GM12878 (cell line): Measurements from ENCODE around the gene ALG3. TPM values are rescaled to one million over a fixed set of nuclear protein-coding genes. Genes with fewer than 3 reads are reported as not detected.

Experiments used
- CBFB ChIP-seq: IDR thresholded peaks from 2 replicates; pipeline ENCODE4 v1.6.1; 2016; ENCODE audit warnings: antibody characterized with exemption, low read depth
- CEBPB ChIP-seq, 2 experiments: fragments of 150-350 bp in 1 of 2; IDR thresholded peaks; 2 replicates each; pipeline ENCODE4 v1.6.1; 2012 to 2014; ENCODE audit warnings: low read depth in 2 of 2, low read length in 2 of 2, borderline replicate concordance in 1 of 2, inconsistent platforms in 1 of 2
- CHD2 ChIP-seq: IDR thresholded peaks from 2 replicates; pipeline ENCODE4 v1.6.1; 2011; ENCODE audit warnings: low read depth, low read length, improper control_type of control experiment, borderline replicate concordance
- CREB1 ChIP-seq: IDR thresholded peaks from 2 replicates; pipeline ENCODE4 v1.6.1; 2012; ENCODE audit warnings: low read depth, mild to moderate bottlenecking, inconsistent platforms
- CTCF ChIP-seq, 3 experiments: IDR thresholded peaks in 2 of 3; conservative IDR thresholded peaks in 1 of 3; 2 replicates each; pipeline ENCODE4 v1.5.1; 2011; ENCODE audit warnings: low read depth in 3 of 3, low read length in 3 of 3, mild to moderate bottlenecking in 3 of 3, control low read depth in 2 of 3, moderate library complexity in 2 of 3, inconsistent platforms in 1 of 3, mixed read lengths in 1 of 3; ENCODE audit not compliant: control insufficient read depth in 2 of 3, insufficient read depth in 1 of 3; ENCODE audit errors: extremely low read depth in 1 of 3
- DPF2 ChIP-seq: fragments of 450-650 bp; IDR thresholded peaks from 2 replicates; pipeline ENCODE4 v1.6.1; 2017; ENCODE audit warnings: mild to moderate bottlenecking
- E2F4 ChIP-seq: IDR thresholded peaks from 2 replicates; pipeline ENCODE4 v1.6.1; 2012; ENCODE audit warnings: low read depth, low read length, improper control_type of control experiment
- E2F8 ChIP-seq: fragments of 450-650 bp; IDR thresholded peaks from 2 replicates; pipeline ENCODE4 v1.6.1; 2018; ENCODE audit warnings: mild to moderate bottlenecking, low read depth, moderate library complexity; ENCODE audit not compliant: partially characterized antibody
- ETV6 ChIP-seq, 2 experiments: fragments of 450-650 bp in 1 of 2; IDR thresholded peaks in 1 of 2; conservative IDR thresholded peaks in 1 of 2; 2 replicates each; pipeline ENCODE4 v1.6.1; 2014; ENCODE audit warnings: antibody characterized with exemption in 1 of 2, borderline replicate concordance in 1 of 2, low read depth in 1 of 2, mild to moderate bottlenecking in 1 of 2, moderate library complexity in 1 of 2
- MAX ChIP-seq: IDR thresholded peaks from 2 replicates; pipeline ENCODE4 v1.6.1; 2012; ENCODE audit warnings: low read depth, low read length, improper control_type of control experiment
- NFIC ChIP-seq: IDR thresholded peaks from 2 replicates; pipeline ENCODE4 v1.6.1; 2012; ENCODE audit warnings: low read depth, mild to moderate bottlenecking, inconsistent platforms, low read length, moderate library complexity
- PAX5 ChIP-seq: IDR thresholded peaks from 2 replicates; pipeline ENCODE4 v1.6.1; 2011; ENCODE audit warnings: low read depth, low read length, borderline replicate concordance
- PBX3 ChIP-seq: IDR thresholded peaks from 2 replicates; pipeline ENCODE4 v1.6.1; 2011; ENCODE audit warnings: mild to moderate bottlenecking, low read depth, low read length, moderate library complexity; ENCODE audit not compliant: insufficient replicate concordance
- POLR2A ChIP-seq: IDR thresholded peaks from 2 replicates; pipeline ENCODE4 v1.6.1; 2011; ENCODE audit warnings: low read depth, mild to moderate bottlenecking, low read length
- POLR2AphosphoS2 ChIP-seq: IDR thresholded peaks from 2 replicates; pipeline ENCODE4 v1.6.1; 2011; ENCODE audit warnings: low read depth, mild to moderate bottlenecking, low read length, improper control_type of control experiment, moderate library complexity
- RFX5 ChIP-seq: IDR thresholded peaks from 2 replicates; pipeline ENCODE4 v1.6.1; 2011; ENCODE audit warnings: low read depth, low read length, improper control_type of control experiment
- RUNX3 ChIP-seq: IDR thresholded peaks from 2 replicates; pipeline ENCODE4 v1.6.1; 2012; ENCODE audit warnings: low read length, inconsistent platforms
- SIN3A ChIP-seq: IDR thresholded peaks from 2 replicates; pipeline ENCODE4 v1.6.1; 2012; ENCODE audit warnings: low read depth, low read length, improper control_type of control experiment
- SIX5 ChIP-seq: IDR thresholded peaks from 2 replicates; pipeline ENCODE4 v1.6.1; 2011; ENCODE audit warnings: mild to moderate bottlenecking, low read depth, low read length, moderate library complexity; ENCODE audit not compliant: severe bottlenecking
- SMARCA5 ChIP-seq: fragments of 450-650 bp; IDR thresholded peaks from 2 replicates; pipeline ENCODE4 v1.6.1; 2017; ENCODE audit warnings: mild to moderate bottlenecking
- SREBF2 ChIP-seq: IDR thresholded peaks from 2 replicates; pipeline ENCODE4 v1.6.1; 2012; ENCODE audit warnings: mild to moderate bottlenecking, low read length
- TAF1 ChIP-seq: IDR thresholded peaks from 2 replicates; pipeline ENCODE4 v1.6.1; 2011; ENCODE audit warnings: mild to moderate bottlenecking, low read depth, low read length, borderline replicate concordance
- YY1 ChIP-seq: IDR thresholded peaks from 2 replicates; pipeline ENCODE4 v1.6.1; 2011; ENCODE audit warnings: low read depth, mild to moderate bottlenecking, low read length
- polyA plus RNA-seq, 11 experiments: library from polyadenylated mRNA; depleted of rRNA in 4 of 11; unstranded in 6 of 11; stranded (reverse) in 5 of 11; fragments of >200 nt; fragmentation: Nextera tagmentation in 4 of 11; fragmentation: Illumina TruSeq in 1 of 11; extraction: Ambion mirVana in 4 of 11; extraction: Trizol in 1 of 11; gene quantifications; 1 replicate in 1 of 11; 2 replicates in 10 of 11; pipeline versions ENCODE4 v1.2.1 to v1.2.3, GENCODE V29; 2011 to 2016; ENCODE audit warnings: inconsistent platforms in 2 of 11, missing spikeins in 2 of 11, low read depth in 1 of 11
- total RNA-seq, 4 experiments: library from RNA; depleted of rRNA in 3 of 4; stranded (reverse); fragments of >200 nt in 3 of 4; fragmentation: Illumina TruSeq in 1 of 4; extraction: Trizol in 1 of 4; gene quantifications; 2 replicates each; pipeline versions ENCODE4 v1.2.1 to v1.2.3, GENCODE V29; 2013 to 2021

Gene ALG3
- total and polyA plus RNA-seq, 10 of the 15 experiments (the other 5 are each of a cell fraction or from before 2014, with no cell fraction given) = 13.6 to 84.7 (median 39.4) TPM

GRCh38 chr3:184249412-184250166, 827 bp upstream of the ALG3 start, which contains the start of gene EEF1AKMT4 (continued):
- TF ChIP-seq YY1 = peak; percentile 89
- peak; percentile 22 to 26 (median 23); a peak in 4 of 6 replicates for TF ChIP-seq CTCF (IDR thresholded peaks at IDR 0.05 in 2 of 3, conservative IDR thresholded peaks at IDR 0.05 in 1 of 3; ENCODE audit: control insufficient read depth in 2 of 3, extremely low read depth in 1 of 3, insufficient read depth in 1 of 3, low read depth in 3 of 3, low read length in 3 of 3)
- peak; percentile 99 for TF ChIP-seq PAX5
- TF ChIP-seq CREB1 = 0 out of 2 replicates have a peak, but pooled peaks have one; percentile 38
- TF ChIP-seq E2F4 = peak; percentile 20; the same call in 1 of the 2 replicates
- 0 out of 2 replicates have a peak, but pooled peaks have one; percentile 43 for TF ChIP-seq RUNX3
- peak; percentile 97 for TF ChIP-seq SIN3A
- TF ChIP-seq CBFB = no peak
- peak; percentile 50 for TF ChIP-seq E2F8
- peak; percentile 53 for TF ChIP-seq TAF1
- TF ChIP-seq ETV6 (conservative IDR thresholded peaks at IDR 0.05 in 1 of 2, IDR thresholded peaks at IDR 0.05 in 1 of 2; ENCODE audit: borderline replicate concordance in 1 of 2, low read depth in 1 of 2) = no peak
- TF ChIP-seq POLR2AphosphoS2 = no peak
- no peak for TF ChIP-seq PBX3
- peak; percentile 79 for TF ChIP-seq POLR2A
- peak; percentile 18 for TF ChIP-seq SIX5
- TF ChIP-seq RFX5 = 0 out of 2 replicates have a peak, but pooled peaks have one; percentile 44
- TF ChIP-seq MAX = peak; percentile 99
- TF ChIP-seq DPF2 = peak; percentile 21; the same call in 1 of the 2 replicates
- no peak for TF ChIP-seq NFIC
- no peak for TF ChIP-seq SREBF2
- TF ChIP-seq CHD2 = 0 out of 2 replicates have a peak, but pooled peaks have one; percentile 17
- TF ChIP-seq SMARCA5 = no peak
- peak in 1 of 2 experiments; percentile 93; a peak in 2 of 4 replicates for TF ChIP-seq CEBPB (IDR thresholded peaks at IDR 0.05; ENCODE audit: borderline replicate concordance in 1 of 2, low read depth in 2 of 2, low read length in 2 of 2)
